AG10803 (cell line): ENCODE data around the gene KCNT1.

ENCODE experiments used
- DNase-seq: peaks from one replicate; pipeline ENCODE4 v3.0.0; 2010; ENCODE audit warnings: low read depth
- H3K4me3 ChIP-seq: 2 replicates; pipeline ENCODE4 v1.5.1; 2011; ENCODE audit warnings: mild to moderate bottlenecking, low read length, control low read depth
- TF ChIP-seq, protein P1 (sequence below): conservative IDR thresholded peaks from 2 replicates; pipeline ENCODE4 v1.5.1; 2011; ENCODE audit warnings: mild to moderate bottlenecking, low read length, control low read depth, inconsistent platforms

The KCNT1 gene

DNA sequence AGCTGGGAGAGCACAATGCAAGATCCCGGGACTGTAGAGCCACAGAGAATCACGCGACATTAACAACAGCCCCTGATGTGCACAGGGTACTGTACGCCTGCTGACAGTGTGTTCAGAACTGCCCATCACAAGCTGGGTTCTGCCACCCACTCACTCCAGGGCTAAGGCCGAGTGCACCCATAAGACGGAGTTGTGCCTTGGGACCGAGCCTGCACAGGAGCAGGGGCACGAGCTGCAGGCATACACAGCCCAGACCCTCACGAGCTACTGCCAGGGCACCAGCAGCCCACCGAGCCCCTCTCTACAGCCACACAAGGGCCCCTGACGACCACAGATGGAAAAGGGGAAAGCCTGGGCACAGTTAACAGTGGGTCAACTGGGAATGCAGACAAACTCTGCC, 137.5 kb downstream of the KCNT1 start:
- no peak overlapping the region for H3K4me3 ChIP-seq
- TF ChIP-seq, protein P1, sequence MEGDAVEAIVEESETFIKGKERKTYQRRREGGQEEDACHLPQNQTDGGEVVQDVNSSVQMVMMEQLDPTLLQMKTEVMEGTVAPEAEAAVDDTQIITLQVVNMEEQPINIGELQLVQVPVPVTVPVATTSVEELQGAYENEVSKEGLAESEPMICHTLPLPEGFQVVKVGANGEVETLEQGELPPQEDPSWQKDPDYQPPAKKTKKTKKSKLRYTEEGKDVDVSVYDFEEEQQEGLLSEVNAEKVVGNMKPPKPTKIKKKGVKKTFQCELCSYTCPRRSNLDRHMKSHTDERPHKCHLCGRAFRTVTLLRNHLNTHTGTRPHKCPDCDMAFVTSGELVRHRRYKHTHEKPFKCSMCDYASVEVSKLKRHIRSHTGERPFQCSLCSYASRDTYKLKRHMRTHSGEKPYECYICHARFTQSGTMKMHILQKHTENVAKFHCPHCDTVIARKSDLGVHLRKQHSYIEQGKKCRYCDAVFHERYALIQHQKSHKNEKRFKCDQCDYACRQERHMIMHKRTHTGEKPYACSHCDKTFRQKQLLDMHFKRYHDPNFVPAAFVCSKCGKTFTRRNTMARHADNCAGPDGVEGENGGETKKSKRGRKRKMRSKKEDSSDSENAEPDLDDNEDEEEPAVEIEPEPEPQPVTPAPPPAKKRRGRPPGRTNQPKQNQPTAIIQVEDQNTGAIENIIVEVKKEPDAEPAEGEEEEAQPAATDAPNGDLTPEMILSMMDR, result no peak
- no peak for DNase-seq

DNA sequence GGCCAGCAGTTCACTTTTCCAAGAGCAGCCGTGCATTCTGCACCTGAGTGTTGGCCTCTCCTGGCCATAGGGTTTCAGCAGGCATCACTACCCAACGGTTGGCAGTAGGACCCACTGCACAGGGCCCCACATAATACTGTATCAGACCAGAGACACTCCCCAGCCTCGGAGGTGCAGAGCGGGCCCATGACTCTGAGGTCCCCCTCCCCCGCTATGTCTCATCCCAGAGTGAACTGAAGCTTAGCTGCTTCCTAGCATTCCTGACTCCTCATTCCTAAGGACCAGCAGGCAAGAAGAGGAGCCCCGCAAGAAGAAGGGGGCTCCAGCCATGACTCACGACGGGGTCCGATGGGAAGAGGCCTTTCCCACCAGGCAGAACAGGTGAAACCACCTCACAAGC, 138.1 kb downstream of the KCNT1 start:
- TF ChIP-seq, protein P1, result no peak
- DNase-seq, result no peak

DNA sequence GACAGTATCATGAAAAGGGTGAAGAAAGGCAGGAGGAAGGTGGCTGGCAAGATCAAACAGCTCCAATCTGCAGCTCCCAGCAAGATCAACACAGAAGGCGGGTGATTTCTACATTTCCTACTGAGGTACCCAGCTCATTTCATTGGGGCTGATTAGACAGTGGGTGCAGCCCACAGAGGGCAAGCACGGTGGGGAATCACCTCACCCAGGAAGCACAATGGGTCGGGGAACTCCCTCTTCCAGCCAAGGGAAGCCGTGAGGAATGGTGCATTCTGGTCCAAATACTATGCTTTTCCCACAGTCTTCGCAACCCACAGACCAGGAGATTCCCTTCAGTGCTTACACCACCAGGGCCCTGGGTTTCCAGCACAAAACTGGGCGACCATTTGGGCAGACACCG, 138.6 kb downstream of the KCNT1 start:
- no peak for DNase-seq
- H3K4me3 ChIP-seq, result no peak overlapping the region
- TF ChIP-seq, protein P1, result no peak

More for the DNA sequence above, 138.1 kb downstream of the KCNT1 start:
- H3K4me3 ChIP-seq, result no peak overlapping the region
